NCI-H2196 treated with DMSO at 0.1 percent for 48 hours (cell line): ENCODE measurements around the gene BHLHA15.

Source experiments
- DNase-seq: peaks from one replicate; lab custom pipeline; 2025; ENCODE audit not compliant: unreplicated experiment; lab: John Stamatoyannopoulos, UW

BHLHA15 gene

DNA sequence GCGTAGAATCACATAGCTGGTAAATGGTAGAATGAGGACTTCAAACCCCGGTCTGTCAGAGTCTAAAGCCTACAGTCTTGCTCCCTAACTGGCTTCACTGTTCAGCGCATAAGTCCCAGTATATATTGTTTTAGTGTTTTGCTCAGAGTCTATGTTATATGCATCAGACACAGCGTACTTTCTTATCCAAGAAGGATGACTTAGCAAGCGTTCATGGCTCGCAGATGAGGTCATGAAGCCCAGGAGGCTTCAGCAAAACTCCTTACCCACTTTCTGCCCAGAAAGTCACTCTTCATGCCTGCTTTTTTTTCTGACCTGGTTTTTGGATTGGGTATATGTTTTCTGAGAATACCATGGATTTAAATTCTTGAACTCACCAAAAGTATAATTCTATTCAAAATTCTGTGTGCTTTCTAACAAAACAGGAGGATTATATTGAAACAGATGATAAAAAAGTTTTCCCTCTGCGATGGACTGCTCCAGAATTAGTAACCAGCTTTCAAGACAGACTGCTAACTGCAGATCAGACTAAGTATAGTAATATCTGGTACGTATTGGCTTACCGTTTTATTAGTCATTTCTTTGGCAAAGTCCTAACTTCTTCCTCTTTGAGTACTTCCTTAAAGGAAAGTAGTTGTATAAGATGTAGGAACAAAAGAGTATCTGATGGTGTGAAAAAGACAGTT is 24.6 kb upstream of the BHLHA15 start:
- no peak for DNase-seq

DNA sequence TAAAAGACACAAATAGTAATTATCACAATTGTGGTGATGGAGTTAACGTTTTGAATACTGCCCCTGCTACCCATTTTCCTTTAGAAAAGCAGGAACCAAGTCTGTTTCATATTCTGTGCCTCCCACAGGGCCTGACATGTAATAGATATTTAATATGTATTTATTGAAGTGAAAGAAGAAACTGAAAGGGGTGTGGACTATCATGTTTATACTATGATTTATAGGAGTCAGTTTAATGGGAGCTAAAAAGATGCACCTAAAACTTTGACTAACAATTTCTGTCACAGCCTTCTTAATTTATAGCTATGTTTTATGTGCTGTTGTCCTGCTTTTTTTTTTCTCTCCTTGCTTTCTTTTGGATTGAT is 24.1 kb upstream of the BHLHA15 start:
- no peak for DNase-seq

DNA sequence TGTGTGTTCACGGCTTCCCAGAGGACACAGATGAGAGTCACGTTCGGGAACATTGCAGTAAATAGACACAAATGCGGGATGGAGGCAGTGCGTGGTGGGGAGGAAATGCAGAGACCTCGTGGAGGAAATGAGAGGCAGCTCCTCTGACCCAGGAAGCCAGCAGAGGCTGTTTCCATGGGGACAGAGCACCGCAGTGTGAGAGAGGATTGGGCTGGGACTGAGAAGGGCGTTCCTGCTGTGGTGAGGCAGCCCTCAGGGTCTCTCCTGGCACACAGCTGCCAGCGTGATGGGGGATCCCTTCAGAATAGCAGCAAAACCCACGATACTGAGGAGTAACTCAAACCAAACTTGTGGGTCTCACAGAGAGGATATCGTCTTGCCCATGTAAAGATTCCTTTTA is 21.7 kb upstream of the BHLHA15 start:
- no peak for DNase-seq

- DNase-seq, result no peak
Observed at GRCh38 chr7:98191668-98192431, 19.4 kb upstream of the BHLHA15 start.

GRCh38 chr7:98192781-98193457 is 18.3 kb upstream of the BHLHA15 start:
- no peak for DNase-seq

GRCh38 chr7:98193474-98194180 is 17.6 kb upstream of the BHLHA15 start:
- no peak for DNase-seq

DNA sequence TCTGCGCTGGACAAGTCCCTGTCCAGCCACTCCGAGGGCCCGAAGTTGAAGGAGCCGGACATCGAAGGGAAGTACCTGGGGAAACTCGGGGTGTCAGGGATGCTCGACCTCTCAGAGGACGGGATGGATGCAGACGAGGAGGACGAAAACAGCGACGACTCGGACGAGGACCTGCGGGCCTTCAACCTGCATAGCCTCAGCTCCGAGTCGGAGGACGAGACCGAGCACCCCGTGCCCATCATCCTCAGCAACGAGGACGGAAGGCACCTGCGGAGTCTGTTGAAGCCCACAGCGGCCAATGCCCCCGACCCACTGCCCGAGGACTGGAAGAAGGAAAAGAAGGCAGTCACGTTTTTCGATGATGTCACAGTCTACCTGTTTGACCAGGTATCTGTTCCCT is 17.1 kb upstream of the BHLHA15 start:
- DNase-seq, result no peak

DNA sequence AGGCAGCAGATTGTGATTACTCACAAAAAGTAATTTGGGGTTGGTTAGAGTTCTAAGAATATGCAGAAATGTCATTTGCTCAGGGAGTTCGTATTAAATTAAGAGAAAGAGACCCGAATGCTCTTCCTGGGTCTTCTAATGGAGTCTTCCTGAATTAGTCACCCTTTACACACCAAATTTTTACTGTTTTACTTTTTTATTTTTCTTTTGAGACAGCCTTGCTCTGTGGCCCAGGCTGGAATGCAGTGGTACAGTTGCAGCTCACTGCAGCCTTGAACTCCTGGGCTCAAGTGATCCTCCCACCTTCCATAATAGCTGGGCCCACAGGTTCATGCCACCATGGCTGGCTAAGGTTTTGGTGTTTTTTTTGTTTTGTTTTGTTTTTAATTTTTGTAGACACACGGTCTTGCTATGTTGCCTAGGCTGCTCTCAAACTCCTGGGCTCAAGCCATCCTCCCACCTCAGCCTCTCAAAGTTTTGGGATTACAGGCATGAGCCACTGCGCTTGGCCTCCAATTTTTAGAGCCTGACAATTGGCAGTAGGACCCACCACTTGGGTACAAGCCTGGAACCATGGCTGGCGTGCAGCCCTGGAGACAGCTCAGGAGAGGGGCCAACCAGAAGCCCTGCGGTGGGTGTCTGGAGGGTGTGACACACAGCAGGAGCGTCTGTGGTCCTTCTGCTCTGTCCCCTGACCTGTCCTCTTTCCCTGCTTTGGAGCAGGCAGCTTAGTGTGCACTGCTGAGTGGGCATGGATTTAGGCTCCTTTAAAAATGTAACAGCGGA is 16.4 kb upstream of the BHLHA15 start:
- no peak for DNase-seq

DNA sequence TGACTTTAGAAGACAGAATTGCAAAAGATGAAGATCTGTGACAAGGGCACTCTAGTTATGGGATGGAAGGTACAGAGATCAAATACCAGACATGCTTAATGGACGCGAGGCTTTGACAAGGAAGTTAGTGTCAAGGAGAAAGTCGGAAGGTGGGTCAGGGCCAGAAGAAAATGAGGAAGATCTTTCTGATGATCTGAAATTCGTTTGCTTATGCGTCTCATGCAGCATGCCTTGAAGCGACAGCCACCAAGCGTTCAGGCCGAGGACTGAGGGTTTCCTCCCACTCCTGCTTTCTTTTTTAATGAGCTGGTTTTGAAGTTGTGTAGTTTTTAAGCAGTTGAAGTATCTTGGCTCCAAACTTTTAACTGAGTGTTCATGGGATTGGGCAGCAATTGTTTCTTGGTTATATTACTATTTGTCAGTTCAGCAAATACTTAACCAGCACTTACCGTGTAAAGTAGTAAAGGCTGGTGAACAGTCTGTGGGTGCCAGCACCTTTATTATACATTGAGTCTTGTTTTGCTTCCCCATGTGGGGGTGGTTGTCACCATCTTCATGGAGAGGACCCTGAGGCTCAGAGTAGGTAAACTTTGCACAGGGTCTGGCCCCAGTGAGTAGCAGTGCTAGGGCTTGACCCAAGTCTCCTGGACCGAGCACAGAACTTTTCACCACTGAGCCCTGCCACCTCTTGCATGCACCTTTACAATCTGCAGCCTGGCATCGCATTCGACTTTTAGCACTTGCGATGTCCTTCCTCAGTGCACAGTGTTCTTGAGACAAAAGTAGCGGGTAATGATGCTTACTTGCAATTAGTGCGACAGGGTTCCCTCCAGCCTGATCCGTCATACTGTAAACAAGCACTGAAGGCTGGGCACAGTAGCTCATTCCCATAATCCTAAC is 14.3 kb upstream of the BHLHA15 start:
- DNase-seq, result no peak

GRCh38 chr7:98199131-98199530 is 12.1 kb upstream of the BHLHA15 start:
- no peak for DNase-seq

DNA sequence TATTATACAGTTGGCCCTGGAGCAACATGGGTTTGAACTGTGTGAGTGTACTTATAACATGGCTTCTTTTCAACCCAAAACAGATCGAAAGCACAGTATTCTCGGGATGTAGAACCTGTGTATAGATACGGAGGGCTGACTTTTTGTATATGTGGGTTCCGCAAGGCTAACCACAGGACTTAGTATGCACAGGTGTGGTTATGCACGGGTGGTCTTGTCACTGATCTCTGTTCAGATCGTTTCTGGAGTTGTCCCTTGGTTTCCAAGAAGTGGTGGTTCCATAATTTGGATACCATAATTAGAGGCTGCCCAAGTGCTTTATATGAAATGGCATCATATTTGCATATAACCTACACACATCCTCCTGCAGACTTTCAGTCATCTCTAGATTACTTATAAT is 10.9 kb upstream of the BHLHA15 start:
- DNase-seq, result no peak

DNA sequence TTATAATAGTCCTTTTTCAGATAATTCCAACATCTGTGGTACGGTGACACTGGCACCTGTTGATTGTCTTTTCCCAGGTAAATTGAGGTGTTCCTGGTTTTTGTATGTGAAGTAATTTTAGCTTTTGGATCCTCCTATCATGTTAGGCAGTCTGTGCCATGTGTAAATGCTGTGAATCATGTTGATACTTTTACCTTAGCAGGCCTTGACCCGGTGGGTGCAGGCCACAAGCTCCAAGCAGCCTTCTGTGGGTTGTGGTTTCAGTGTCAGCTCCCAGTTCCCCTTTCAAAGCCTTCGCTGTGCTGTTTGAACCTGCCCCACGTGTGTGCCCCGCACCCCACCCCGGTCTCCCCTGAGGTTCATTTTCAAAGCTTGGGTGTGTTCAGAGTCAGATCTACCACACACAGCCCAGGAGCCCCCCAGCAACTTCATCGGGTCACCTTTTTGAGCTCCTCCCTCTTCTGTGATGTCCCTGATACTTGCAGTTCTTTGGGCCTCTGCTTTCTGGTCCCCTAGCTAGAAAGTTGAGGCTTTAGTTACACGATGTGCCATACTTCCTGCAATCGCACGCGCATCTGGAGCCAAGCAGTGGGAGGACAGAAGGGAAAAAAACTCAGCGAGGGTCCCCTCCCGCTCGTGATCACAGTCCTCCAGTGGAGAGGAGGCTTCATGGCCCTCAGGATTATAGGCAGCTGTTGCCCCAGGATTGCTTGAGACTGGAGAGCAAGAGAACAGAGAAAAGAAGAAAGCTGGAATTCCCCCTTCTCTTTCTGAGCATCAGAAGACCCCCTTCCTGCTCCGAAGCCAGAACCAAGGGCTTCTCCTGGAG is 8.7 kb upstream of the BHLHA15 start:
- no peak for DNase-seq

GRCh38 chr7:98203261-98203963 is 7.8 kb upstream of the BHLHA15 start:
- no peak for DNase-seq

- DNase-seq, result no peak
Observed at GRCh38 chr7:98203964-98204605, 7.2 kb upstream of the BHLHA15 start.

DNA sequence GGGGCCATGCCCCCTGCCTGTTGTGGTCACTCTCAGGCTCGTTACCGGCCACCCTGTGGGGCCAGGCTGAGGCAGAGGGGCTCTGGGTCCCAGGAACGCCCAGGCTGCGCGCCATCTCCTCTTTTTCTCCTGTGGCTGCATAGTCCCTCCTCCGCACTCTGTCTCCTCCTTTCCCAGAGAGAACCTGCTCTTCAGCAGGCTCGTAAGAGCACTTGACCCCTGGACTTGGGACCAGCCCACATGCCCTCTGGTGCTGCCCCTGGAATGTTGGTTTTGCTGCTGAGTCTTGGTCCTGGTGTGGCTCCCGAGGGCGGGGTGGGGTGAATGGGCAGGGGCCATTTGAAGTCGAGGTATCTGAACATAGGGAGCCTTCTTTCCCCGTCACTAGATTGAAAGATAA is 6.6 kb upstream of the BHLHA15 start:
- DNase-seq, result no peak

GRCh38 chr7:98205162-98205845 is 5.9 kb upstream of the BHLHA15 start:
- no peak for DNase-seq
